ENCODE results near the gene RB1.
"Not testable (repeated sequence)": the region's sequence is repeated elsewhere in the genome, so short reads cannot be mapped to it uniquely, and the experiment has no call there.

RB1 gene

DNA sequence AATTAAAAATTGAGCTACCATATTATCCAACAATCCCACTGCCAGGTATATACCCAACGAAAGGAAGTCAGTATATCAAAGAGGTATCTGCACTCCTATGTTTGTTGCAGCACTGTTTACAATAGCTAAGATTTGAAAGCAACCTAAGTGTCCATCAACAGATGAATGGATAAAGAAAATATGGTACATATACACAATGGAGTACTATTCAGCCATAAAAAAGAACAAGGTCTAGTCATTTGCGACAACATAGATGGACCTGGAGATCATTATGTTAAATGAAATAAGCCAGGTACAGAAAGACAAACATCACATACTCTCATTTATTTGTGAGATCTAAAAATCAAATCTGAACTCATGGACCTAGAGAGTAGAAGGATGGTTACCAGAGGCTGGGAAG is 52.0 kb downstream of the RB1 start:
- not testable (repeated sequence) for DNase-seq

DNA sequence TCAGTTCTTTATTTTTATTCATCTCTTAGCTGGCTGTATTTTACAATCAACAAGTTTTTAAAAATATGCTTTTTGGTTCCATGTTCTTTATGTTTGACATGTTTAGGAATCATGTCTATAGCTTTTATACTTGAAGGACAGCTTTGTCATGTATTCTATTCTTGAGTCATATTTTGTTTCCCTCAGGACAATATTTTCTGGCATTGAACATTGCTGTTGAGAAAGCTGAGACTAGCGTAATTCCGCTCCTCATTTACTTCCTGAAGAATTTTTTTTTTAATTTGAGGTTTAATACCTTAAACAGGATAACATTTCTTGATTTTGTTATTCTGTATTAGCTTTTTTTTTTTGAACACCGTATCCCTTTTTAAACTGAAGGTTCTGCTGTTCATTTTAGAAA is 53.2 kb downstream of the RB1 start:
- no peak for DNase-seq

DNA sequence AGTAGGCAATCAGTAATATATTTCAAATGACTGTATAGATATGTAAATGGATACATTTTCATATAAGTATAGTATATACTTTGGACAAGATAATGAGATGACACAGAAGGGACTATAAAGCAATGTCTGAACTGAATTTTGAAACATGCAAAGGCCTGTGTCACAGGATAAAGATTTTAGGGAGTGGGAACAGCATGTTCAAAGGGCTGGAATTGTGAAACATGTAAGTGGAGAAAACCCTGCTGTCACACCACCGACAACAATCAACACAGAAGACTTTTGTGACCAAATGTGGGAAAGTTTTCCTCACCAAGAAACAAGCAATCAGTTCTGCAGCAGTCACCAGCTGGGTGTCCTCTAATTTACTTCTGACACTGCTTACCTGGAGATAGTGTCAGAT is 66.4 kb downstream of the RB1 start:
- no peak for DNase-seq

DNA sequence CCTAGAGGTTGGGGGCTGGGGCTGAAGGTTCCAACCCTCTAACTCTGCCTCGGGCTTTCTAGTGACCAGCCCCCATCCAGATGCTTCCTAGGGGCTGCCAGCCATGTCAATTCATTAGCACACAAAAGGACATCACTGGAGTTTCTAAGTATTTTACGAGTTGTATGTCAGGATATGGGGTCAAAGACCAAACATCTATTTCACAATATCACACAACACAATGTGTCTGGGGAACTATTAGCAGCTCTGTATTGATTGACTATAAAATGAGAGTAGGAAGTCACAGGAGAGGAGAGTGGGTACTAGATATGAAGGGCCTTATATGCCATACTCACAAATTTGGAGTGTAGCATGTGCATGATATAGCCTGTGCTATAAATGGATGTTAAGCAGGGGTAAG is 67.3 kb downstream of the RB1 start:
- DNase-seq: no peak

DNA sequence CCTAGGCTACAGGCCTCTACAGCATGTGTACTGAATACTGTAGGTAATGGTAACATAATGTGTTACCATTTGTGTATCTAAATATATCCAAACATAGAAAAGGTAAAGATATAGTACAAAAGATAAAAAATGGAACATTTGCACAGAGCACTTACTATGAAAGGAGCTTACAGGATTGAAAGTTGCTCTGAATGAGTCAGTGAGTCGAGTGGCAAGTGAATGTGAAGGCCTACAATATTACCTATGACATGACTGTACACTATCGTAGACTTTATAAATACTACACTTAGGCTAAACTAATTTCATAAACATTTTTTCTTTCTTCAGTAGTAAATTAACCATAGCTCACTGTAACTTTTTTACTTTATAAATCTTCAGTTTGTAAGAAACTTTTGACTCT is 74.3 kb downstream of the RB1 start:
- DNase-seq: no peak

DNA sequence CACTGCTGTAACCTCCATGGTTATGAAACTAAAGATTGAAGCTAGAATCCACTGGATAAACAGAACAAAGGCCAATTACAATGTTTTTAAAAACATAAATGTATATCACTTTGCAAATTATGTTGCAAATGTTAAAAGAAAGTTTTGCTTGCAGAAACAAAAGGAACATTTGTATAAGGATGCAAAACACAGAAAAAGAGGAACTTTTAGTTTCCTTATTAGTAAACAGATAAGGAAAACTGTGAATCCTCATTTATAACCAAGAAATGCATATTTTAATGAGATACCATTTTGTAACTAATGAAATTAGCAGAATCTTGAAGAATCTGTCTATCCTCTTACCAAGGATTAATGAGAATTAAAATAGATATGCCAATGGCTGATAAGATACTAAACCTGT is 77.0 kb downstream of the RB1 start:
- no peak for DNase-seq

DNA sequence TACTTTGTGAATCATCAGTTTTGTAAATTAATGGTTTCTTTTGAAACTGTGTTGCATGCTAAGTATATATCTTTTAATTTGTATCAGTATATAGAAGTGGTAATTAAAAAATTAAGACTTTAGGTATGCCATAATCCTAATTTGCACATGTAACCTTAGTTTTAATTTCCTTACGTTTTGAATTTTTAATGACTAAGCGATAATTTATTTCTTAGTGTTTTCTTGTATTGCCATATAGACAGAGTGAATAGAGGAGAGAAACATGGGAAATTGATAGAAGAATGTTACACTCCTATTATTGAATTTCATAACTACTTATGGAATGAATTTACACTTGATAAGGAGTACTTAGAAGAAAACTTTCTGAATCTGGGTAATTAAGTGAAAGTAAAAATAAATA is 79.8 kb downstream of the RB1 start:
- no peak for DNase-seq

DNA sequence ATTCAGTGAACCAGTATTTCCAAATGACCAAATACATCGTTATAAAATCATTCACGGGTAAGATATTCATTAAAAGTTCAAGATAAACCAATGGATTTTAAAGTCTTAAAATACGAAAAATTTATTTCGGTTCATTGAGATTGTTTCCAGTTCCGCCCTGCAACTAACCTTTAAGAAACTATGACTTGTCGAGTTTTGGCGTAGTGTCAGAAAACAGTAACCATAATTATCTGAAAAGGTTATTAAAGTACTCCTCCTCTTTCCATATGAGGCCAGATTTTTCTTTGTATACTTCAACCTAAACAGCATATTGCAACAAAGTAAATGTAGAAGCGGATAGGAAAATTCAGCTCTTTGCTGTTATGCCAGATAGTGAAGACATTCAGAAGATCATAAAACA is 83.3 kb downstream of the RB1 start:
- DNase-seq: no peak

DNA sequence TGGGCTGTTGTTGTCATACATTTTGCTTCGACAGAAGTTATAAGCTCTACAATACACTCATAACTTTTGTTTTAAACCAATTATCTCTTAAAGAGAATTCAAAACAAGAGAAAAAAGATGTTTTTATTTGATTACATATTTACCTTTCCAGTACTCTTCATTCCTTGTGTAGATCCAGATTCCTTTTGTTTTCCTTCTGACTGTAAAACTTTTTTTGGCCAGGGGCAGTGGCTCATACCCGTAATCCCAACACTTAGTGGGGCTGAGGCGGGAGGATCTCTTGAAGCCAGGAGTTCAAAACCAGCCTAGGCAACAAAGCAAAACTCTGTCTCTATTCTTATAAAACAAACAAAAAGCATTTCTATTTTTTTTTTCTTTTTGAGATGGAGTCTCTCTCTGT is 87.7 kb downstream of the RB1 start:
- DNase-seq: no peak

DNA sequence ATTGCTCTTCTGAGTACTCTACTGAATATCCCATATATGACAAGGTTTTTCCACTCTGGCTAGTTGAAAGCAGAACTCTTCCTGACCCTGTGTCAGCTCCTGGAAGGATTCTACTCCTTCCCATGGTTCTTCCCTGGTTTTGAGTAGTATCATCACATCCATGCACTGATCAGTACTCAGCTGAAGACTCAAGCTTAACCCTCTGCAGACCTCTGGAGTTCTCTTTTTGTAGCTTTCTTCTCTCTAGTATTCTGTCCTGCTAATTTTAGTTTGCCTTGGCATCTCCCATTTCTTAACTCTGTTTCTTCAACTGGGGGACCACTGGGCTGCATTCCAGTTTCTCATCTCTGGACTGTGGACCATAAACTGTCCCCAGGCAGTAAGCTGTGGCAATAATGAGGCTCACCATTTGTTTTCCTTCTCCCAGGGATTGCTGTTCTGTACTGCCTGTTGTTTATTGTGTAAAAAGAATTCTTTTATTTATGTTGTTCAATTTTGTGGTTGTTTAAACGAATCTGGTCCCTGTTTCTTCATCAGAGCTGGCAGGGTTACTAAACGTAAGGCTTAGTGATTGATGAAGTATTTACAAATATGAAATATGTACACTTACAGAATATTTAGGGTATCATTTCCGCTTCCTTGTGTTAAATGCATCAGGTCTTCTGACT is 89.6 kb downstream of the RB1 start:
- DNase-seq: no peak

DNA sequence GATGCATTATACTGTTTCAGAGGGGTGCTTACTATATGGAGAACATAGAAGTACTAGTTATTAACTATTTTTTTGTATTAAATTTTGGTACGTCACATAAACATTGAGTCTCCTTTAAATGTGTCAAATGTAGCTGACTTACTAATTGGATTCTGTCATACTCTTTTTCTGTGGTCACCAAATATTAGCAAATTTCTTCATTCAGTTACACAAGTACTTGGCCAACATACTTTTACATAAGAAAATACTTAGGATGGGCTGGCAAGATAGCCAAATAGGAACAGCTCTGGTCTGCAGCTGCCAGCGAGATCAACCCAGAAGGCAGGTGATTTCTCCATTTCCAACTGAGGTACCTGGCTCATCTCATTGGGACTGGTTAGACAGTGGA is 90.1 kb downstream of the RB1 start:
- no peak for DNase-seq

DNA sequence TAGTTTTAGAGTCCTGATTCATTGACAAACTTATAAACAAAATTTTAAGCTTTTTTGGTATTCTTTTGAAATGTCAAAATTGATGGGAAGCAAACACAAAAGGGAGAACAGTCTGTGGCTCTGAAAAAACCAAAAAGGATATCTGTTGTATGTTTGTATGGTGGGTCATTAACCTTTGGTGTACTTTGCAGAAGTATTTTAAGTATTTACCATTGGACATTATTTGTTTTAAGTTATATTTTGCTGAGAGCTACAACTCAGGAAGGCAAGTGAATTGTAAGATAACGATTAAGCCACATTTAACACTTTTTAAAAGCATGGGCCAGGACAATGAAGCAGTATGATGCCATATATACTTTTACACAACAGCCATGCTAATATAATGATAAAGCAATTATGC is 94.2 kb downstream of the RB1 start:
- DNase-seq: no peak

DNA sequence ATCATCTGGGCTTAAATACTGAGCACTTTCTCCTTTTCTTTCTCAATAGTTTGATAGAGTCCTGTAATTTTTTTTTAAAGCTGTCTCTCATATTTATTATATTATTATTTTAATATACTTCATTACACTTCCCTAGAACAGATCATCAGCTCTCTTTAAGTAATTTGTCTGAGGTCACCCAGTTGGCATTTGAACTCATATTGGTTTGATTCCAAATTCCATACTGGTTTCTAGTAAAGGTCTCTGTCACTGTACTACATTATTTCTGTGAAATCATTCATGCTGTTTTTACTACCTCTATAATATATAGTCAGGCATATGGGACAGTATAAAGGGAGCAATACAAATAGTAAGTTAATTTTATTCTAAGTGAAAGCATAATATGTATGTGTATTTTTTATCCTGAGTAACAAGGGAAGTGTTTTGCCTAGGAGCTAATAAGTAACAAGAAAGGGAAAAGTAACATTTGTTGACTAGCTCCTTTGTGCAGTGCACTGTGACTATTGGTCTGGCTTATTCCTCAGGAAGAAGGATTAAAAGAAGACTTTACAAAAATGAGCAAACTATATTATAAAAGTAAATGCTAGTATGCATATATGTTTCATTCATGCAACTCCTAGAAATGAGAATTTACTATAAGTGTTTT is 95.0 kb downstream of the RB1 start:
- DNase-seq: no peak

DNA sequence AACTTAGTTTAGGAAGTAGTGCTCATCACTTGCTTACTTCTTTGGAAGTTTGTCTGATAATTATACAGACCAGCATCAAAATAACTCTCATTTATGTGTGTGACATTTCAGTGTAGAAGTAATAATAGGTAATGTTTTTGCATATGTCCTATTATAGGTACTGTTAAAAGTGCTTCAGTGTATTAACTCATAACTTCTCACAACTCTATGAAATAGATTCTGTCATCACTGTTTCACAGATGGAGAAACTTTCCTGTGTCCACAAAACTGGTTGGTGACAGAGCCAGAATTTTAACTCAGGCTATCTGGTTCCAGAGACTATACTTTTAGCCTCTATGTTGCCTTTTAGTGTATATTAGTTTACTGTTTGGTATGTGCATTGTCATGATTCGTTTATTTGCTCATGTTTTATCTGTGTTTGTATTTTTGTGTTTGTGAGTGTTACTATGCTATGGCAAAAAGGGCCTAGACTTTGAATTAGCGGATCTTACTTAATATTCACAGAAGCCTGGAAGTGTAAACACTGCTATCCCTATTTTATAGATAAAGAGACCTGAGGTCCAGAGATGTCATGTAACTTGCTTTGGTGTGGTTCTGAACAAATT is 96.6 kb downstream of the RB1 start:
- DNase-seq: no peak

DNA sequence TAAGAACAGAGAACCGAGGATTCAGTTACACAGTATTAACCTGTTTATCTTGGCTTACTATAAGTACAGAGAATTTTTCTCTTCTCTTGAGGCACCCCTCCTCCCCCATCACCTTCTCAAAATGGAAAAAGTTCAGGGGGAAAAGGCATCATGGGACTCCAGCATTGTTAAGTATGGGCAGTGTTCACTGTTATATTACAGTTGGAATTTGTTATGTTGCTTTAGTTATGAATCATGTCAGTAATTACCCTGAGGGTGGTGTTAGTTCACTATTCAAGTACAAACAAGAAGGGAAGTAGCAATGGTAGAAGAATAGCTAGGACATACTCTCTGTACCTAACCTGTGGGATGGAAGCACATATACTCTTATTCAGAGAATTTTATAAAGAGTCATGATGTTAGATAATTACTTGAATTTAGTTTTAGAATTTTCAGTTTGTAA is 97.3 kb downstream of the RB1 start:
- DNase-seq: no peak

DNA sequence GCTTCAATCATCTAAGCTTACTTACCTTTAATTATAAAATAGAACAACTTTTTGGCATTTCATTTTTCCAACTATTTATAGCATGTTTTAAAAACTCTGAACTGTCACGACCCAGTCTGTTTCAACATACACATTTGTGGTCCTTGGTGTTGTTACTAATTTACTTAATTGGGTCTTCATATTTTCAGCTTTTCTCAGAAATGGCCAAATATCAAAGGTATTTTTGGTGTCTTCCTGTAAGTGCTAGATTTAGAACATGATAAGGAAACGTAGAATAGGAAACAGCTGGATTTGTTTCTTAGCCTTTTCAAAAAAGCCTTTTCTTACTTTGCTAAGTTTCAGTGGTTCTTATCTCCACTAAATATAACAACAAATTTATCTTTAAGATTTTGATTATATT is 97.9 kb downstream of the RB1 start:
- DNase-seq: no peak

DNA sequence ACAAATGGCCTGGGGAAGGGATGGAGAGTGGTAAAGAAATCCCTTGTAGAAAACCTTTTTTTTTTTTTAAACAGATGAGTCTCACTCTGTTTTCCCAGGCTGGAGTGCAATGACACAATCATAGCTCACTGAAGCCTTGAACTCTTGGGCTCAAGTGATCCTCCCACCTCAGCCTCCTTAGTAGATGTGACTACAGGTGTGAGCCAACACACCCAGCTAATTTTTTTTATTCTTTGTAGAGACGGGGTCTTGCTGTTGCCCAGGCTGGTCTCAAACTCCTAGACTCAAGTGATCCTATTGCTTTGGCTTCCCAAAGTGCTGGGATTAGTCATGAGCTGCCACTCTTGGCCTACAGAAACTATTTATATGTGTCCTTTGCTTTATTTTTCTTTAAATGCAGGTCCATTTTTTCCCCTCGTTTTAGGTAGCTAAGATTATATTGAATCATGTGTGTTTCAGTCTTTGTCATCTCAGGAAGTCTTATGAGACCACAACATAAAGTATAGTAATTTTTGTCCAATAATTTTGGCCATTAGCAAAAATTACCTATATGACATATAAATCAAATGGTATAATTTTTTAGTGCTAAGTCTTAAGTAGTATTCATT is 98.9 kb downstream of the RB1 start:
- no peak for DNase-seq

DNA sequence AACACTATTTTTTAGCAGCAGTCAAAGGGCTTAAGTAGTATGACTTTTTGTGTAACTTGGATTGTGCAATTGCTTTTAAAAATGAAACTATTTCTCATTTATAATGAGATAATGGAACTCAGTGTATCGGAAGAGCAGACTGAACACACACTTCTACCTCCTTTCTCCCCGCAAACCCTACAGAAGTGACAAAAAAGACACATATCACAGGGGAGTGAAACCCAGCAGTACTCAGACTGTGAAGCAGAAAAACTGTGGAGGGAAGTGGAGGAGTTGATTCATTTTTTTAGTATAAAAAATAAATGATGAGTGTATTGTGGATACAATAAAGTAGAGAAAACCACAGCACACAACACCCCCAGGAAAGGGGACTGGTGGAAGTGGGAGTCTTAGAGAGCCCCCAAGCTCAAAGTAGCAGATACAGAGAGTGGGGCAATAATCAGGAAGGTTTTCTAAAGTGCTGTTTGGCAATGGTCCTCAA is 99.6 kb downstream of the RB1 start:
- no peak for DNase-seq

DNA sequence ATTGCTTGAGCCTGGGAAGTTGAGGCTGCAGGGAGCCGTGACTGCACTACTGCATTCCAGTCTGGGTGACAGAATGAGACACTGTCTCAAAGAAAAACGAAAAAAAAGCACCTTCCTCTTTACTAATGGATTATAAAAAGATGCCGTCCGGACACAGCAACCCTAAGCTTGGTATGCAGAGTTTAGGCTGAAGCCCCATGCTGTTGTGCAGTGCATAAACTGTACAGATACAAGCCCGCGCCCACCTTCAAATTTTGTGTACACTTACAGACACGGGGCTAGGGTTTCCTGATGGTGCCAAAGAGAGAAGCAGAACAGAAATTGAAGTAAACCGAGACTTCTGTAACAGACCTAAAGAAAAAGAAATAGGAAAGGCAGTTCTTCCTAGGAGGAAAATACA is 100.4 kb downstream of the RB1 start:
- no peak for DNase-seq

DNA sequence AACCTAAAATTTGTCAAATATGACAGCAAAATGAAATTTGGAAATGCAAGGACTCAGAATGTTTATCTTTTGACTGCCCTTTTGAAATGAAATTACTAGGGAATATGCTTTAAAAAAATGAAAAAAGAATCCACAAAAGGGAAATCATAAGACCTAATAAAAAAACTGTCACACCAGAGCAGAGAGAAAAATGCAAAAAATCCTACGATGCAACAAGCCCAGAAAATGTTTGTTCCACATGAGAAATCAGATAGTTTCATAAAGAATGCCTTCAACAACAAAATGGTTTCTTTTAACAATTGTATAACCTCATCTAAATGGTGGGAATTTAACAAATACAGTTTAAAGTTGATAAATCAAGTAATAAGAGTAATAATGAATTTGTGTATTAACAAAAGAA is 101.4 kb downstream of the RB1 start:
- DNase-seq: no peak

DNA sequence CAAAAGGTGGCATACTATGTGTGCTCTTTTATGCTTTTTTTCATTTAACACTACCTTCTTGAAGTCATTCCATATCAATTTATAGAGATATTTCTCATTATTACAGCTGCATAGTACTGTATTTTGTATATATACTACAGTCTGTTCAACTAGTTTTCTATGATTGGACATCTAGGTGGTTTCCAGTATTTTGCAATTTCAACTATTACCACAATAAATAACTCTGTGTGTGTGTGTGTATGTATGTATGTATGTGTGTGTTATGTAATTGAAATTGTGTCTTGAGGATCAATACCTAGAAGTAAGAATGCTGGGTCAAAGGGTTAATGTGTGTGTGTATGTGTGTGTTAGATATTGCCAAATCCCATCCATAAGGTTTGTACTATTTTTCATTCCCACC is 102.3 kb downstream of the RB1 start:
- DNase-seq: no peak

DNA sequence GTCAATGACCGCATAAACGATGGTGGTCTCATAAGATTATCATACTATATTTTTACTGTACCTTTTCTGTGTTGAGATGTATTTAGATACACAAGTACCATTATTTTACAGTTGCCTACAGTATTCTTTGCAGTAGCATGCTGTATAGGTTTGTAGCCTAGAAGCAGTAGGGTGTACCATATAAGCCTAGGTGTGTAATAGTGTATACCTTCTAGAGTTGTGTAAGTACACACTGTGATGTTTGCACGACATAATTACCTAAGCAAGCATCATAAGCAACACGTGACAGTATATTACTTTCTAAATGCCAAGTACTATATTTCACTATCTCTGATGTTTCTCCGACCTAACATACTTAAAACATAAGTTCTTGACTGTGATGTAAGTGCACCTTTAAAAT is 106.6 kb downstream of the RB1 start:
- DNase-seq: no peak

DNA sequence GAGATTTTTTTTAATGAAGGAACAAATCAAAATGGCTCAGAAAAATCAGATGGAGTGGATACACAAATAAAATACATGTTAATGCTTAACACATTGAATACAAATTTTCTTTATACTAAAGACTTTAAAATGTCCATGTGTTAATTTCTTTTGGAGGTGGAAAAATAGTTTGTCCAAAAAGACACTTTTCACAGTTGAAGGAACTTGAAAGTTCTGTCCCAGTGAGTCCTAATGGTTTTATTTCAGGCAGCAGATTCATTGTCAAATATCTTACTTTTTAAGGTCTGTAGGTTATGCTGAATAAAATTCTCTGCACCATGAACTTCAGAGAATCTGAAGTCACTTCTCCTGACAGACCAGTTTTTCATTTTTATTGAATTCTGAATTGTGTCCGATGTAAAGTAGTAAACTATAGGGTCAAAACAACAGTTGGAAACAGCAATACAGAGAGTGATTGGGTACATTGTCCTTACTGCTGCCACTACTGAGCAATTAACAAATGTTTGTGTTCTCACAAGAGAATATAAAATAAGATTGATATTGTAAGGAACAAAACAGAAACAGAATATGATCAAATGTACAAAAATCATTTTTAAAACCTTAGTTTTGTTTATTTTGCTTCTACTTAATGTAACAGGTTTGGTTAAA is 107.7 kb downstream of the RB1 start:
- no peak for DNase-seq

Measured in NCI-H526 (cell line).